Subcutaneous adipose tissue (tissue), 4 donors: ENCODE measurements around the gene TOMM22. TPM values are rescaled to one million over a fixed set of nuclear protein-coding genes. Genes with fewer than 3 reads are reported as not detected.

Experiments used
- CTCF ChIP-seq: fragments of 450-650 bp; IDR thresholded peaks from one replicate; pipeline ENCODE4 v1.5.1; 2016; ENCODE audit warnings: low read depth, mild to moderate bottlenecking, control low read depth, antibody characterized with exemption, moderate library complexity
- total RNA-seq, 4 donors: library from RNA; depleted of rRNA; stranded (reverse); fragments of >200 nt; gene quantifications; one replicate each; pipeline ENCODE4 v1.1.0, GENCODE V29; 2016

The TOMM22 gene
- total RNA-seq, 4 donors from 2014 or later = 26.6 to 52.2 (median 30.0) TPM

GRCh38 chr22:38710351-38710750 lies 28.6 kb downstream of the TOMM22 start:
- TF ChIP-seq CTCF = no peak

- no peak for TF ChIP-seq CTCF
These were observed 29.1 kb downstream of the TOMM22 start for GRCh38 chr22:38710866-38711265.

- no peak for TF ChIP-seq CTCF
These were observed 30.9 kb downstream of the TOMM22 start for GRCh38 chr22:38712486-38713207.

GRCh38 chr22:38713921-38714320 lies 32.2 kb downstream of the TOMM22 start:
- TF ChIP-seq CTCF = no peak

- TF ChIP-seq CTCF = no peak
These were observed 33.5 kb downstream of the TOMM22 start for GRCh38 chr22:38715176-38715764.

GRCh38 chr22:38715852-38716251 lies 34.1 kb downstream of the TOMM22 start:
- TF ChIP-seq CTCF = no peak

- TF ChIP-seq CTCF = no peak
These were observed 34.5 kb downstream of the TOMM22 start for GRCh38 chr22:38716271-38716670.
